WTC11 (cell line): Measurements from ENCODE around the gene FAM13C. TPM values are rescaled to one million over a fixed set of nuclear protein-coding genes. Genes with fewer than 3 reads are reported as not detected.

Experiments used
- ATAC-seq: fragments of 200-7000 bp; cut with Tn5 transposase; 2 replicates; pipeline ENCODE4 v1.10.0; 2021; ENCODE audit warnings: mild to moderate bottlenecking, moderate library complexity
- CTCF ChIA-PET: fragments of 300-600 bp; sonication (Branson Sonifier 250); formaldehyde crosslinking; loops from one replicate; lab custom pipeline; 2021; ENCODE audit warnings: antibody characterized with exemption; lab: Charles Lee
- POLR2A ChIA-PET: fragments of 350-600 bp; sonication (Branson Sonifier 250); formaldehyde crosslinking; loops from one replicate; lab custom pipeline; 2021; ENCODE audit warnings: antibody characterized with exemption; lab: Charles Lee
- DNase-seq: peaks from one replicate; pipeline ENCODE4 v3.0.0; 2021; ENCODE audit warnings: low spot score
- H3K27ac Mint-ChIP-seq: 2 replicates; pipeline ENCODE4 v1.8.0; 2021; ENCODE audit warnings: mixed read lengths
- H3K27me3 Mint-ChIP-seq: 2 replicates; pipeline ENCODE4 v1.8.0; 2021; ENCODE audit warnings: low read depth, mild to moderate bottlenecking, moderate library complexity, mixed read lengths
- H3K36me3 Mint-ChIP-seq: 2 replicates; pipeline ENCODE4 v1.8.0; 2021; ENCODE audit warnings: mixed read lengths
- H3K4me1 Mint-ChIP-seq: 2 replicates; pipeline ENCODE4 v1.8.0; 2022; ENCODE audit warnings: mixed read lengths
- H3K4me3 Mint-ChIP-seq: 2 replicates; pipeline ENCODE4 v1.8.0; 2021; ENCODE audit warnings: mild to moderate bottlenecking, moderate library complexity, mixed read lengths
- H3K9me3 Mint-ChIP-seq: 2 replicates; pipeline ENCODE4 v1.8.0; 2021; ENCODE audit warnings: mixed read lengths
- E2F1 ChIP-seq: sonication (generic); formaldehyde crosslinking; IDR thresholded peaks from 2 replicates; pipeline ENCODE4 v1.8.0; 2022; ENCODE audit warnings: mild to moderate bottlenecking, missing genetic modification reagents
- ELF4 ChIP-seq: sonication (generic); formaldehyde crosslinking; IDR thresholded peaks from 2 replicates; pipeline ENCODE4 v1.8.1; 2022; ENCODE audit warnings: low read depth, mild to moderate bottlenecking, moderate library complexity, missing genetic modification reagents
- FOXJ3 ChIP-seq: sonication (generic); formaldehyde crosslinking; IDR thresholded peaks from 2 replicates; pipeline ENCODE4 v1.9.0; 2021; ENCODE audit warnings: missing genetic modification reagents, mild to moderate bottlenecking, borderline replicate concordance
- GRHL2 ChIP-seq: fragments of 250-450 bp; sonication (Bioruptor Pico); IDR thresholded peaks from 2 replicates; pipeline ENCODE4 v1.8.0; 2022; ENCODE audit warnings: mild to moderate bottlenecking, moderate library complexity; ENCODE audit not compliant: insufficient replicate concordance, severe bottlenecking
- IRF2 ChIP-seq: sonication (generic); formaldehyde crosslinking; IDR thresholded peaks from 2 replicates; pipeline ENCODE4 v1.8.0; 2022; ENCODE audit warnings: low read depth, missing genetic modification reagents, borderline replicate concordance
- JAZF1 ChIP-seq: fragments of 250-450 bp; sonication (Bioruptor Pico); IDR thresholded peaks from 2 replicates; pipeline ENCODE4 v1.9.0; 2021; ENCODE audit warnings: moderate library complexity, mild to moderate bottlenecking, inconsistent platforms
- KAT7 ChIP-seq: sonication (generic); formaldehyde crosslinking; IDR thresholded peaks from 2 replicates; pipeline ENCODE4 v1.8.1; 2023; ENCODE audit warnings: missing genetic modification reagents, mild to moderate bottlenecking, borderline replicate concordance
- MYBL2 ChIP-seq: sonication (generic); formaldehyde crosslinking; IDR thresholded peaks from 2 replicates; pipeline ENCODE4 v1.8.1; 2023; ENCODE audit warnings: mild to moderate bottlenecking, moderate library complexity, missing genetic modification reagents
- PRRX2 ChIP-seq: fragments of 250-450 bp; sonication (Bioruptor Pico); IDR thresholded peaks from 2 replicates; pipeline ENCODE4 v1.8.0; 2021; ENCODE audit warnings: mild to moderate bottlenecking
- RORB ChIP-seq: fragments of 250-450 bp; sonication (Bioruptor Pico); IDR thresholded peaks from 2 replicates; pipeline ENCODE4 v1.9.0; 2021; ENCODE audit warnings: mild to moderate bottlenecking
- SMAD4 ChIP-seq: sonication (generic); formaldehyde crosslinking; IDR thresholded peaks from 2 replicates; pipeline ENCODE4 v1.8.0; 2022; ENCODE audit warnings: mild to moderate bottlenecking, missing genetic modification reagents
- SP1 ChIP-seq: sonication (generic); formaldehyde crosslinking; conservative IDR thresholded peaks from 2 replicates; pipeline ENCODE4 v1.8.1; 2022; ENCODE audit warnings: missing genetic modification reagents
- TEAD1 ChIP-seq: sonication (generic); formaldehyde crosslinking; IDR thresholded peaks from 2 replicates; pipeline ENCODE4 v1.8.0; 2022; ENCODE audit warnings: mild to moderate bottlenecking, missing genetic modification reagents
- USF1 ChIP-seq: sonication (generic); formaldehyde crosslinking; IDR thresholded peaks from 2 replicates; pipeline ENCODE4 v1.8.0; 2022; ENCODE audit warnings: mild to moderate bottlenecking, missing genetic modification reagents
- USF2 ChIP-seq: sonication (generic); formaldehyde crosslinking; IDR thresholded peaks from 2 replicates; pipeline ENCODE4 v1.8.1; 2023; ENCODE audit warnings: mild to moderate bottlenecking, missing genetic modification reagents, moderate library complexity
- ZNF138 ChIP-seq: sonication (generic); formaldehyde crosslinking; conservative IDR thresholded peaks from 2 replicates; pipeline ENCODE4 v1.8.1; 2022; ENCODE audit warnings: mild to moderate bottlenecking, moderate library complexity, missing genetic modification reagents
- ZNF219 ChIP-seq: sonication (generic); formaldehyde crosslinking; IDR thresholded peaks from 2 replicates; pipeline ENCODE4 v1.8.0; 2023; ENCODE audit warnings: missing genetic modification reagents, mild to moderate bottlenecking, borderline replicate concordance
- ZNF317 ChIP-seq: sonication (generic); formaldehyde crosslinking; IDR thresholded peaks from 2 replicates; pipeline ENCODE4 v1.8.1; 2023; ENCODE audit warnings: low read depth, mild to moderate bottlenecking, moderate library complexity, missing genetic modification reagents, borderline replicate concordance
- ZNF532 ChIP-seq: fragments of 250-450 bp; sonication (Bioruptor Pico); IDR thresholded peaks from 2 replicates; pipeline ENCODE4 v1.9.0; 2021; ENCODE audit warnings: mild to moderate bottlenecking, borderline replicate concordance
- total RNA-seq: library from RNA; stranded (reverse); gene quantifications from 3 replicates; pipeline ENCODE4 v1.2.3, GENCODE V29; 2021
- TF ChIP-seq, protein P1 (sequence below): fragments of 250-450 bp; sonication (Bioruptor Pico); IDR thresholded peaks from 2 replicates; pipeline ENCODE4 v2.1.2; 2022; ENCODE audit warnings: mild to moderate bottlenecking, moderate library complexity
- TF ChIP-seq, protein P2 (sequence below): sonication (generic); formaldehyde crosslinking; IDR thresholded peaks from 2 replicates; pipeline ENCODE4 v1.8.0; 2022; ENCODE audit warnings: mild to moderate bottlenecking, missing genetic modification reagents

Gene FAM13C
- total RNA-seq, 1 experiment from 2014 or later: 1.5 TPM

DNA sequence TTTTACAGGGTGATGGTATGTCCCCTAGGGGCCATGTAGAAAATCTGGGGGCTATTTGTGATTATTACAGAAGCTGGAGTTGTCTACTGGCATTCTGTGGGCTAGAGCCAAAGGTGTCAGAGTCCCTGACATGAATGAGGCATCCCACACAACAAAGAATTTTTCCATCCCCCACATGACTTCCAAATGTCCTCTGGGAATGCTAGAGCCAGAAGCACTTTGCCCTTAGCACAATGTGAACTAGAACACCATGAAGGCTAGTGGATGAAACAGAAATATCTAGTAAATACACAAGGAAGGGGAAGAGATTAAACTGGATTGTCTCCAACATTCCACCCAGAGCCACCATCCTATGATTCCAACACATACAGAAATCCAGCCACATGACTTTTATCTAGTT lies 46.9 kb downstream of the FAM13C start:
- no peak for DNase-seq
- no peak for TF ChIP-seq E2F1
- TF ChIP-seq, protein P1, sequence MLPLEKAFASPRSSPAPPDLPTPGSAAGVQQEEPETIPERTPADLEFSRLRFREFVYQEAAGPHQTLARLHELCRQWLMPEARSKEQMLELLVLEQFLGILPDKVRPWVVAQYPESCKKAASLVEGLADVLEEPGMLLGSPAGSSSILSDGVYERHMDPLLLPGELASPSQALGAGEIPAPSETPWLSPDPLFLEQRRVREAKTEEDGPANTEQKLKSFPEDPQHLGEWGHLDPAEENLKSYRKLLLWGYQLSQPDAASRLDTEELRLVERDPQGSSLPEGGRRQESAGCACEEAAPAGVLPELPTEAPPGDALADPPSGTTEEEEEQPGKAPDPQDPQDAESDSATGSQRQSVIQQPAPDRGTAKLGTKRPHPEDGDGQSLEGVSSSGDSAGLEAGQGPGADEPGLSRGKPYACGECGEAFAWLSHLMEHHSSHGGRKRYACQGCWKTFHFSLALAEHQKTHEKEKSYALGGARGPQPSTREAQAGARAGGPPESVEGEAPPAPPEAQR (CRISPR knock-in tag): no peak
- TF ChIP-seq ZNF138 (CRISPR knock-in tag): no peak
- no peak for TF ChIP-seq GRHL2 (CRISPR knock-in tag)
- no peak for TF ChIP-seq KAT7 (CRISPR knock-in tag)
- TF ChIP-seq, protein P2, sequence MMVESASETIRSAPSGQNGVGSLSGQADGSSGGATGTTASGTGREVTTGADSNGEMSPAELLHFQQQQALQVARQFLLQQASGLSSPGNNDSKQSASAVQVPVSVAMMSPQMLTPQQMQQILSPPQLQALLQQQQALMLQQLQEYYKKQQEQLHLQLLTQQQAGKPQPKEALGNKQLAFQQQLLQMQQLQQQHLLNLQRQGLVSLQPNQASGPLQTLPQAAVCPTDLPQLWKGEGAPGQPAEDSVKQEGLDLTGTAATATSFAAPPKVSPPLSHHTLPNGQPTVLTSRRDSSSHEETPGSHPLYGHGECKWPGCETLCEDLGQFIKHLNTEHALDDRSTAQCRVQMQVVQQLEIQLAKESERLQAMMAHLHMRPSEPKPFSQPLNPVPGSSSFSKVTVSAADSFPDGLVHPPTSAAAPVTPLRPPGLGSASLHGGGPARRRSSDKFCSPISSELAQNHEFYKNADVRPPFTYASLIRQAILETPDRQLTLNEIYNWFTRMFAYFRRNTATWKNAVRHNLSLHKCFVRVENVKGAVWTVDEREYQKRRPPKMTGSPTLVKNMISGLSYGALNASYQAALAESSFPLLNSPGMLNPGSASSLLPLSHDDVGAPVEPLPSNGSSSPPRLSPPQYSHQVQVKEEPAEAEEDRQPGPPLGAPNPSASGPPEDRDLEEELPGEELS (CRISPR knock-in tag): no peak
- TF ChIP-seq PRRX2 (CRISPR knock-in tag): no peak
- no peak for TF ChIP-seq ZNF317 (CRISPR knock-in tag)
- no peak for TF ChIP-seq ZNF219 (CRISPR knock-in tag)
- TF ChIP-seq JAZF1 (CRISPR knock-in tag): no peak
- no peak for TF ChIP-seq USF2
- Mint-ChIP-seq H3K36me3 (no peaks in the 10 kb centered on the region), H3K27me3 (no peaks in the 10 kb centered on the region), H3K4me1 (peaks cover 7% of the 10 kb centered on the region), H3K27ac (no peak overlapping the region), H3K9me3 (no peaks in the 10 kb centered on the region), H3K4me3 (no peak overlapping the region)
- ChIA-PET CTCF (no interaction called here), POLR2A (no interaction called here)
- no peak for ATAC-seq

GRCh38 chr10:59314268-59314667 lies 48.1 kb downstream of the FAM13C start:
- ChIA-PET CTCF (no interaction called here), POLR2A (no interaction called here)
- Mint-ChIP-seq H3K4me1 (0 out of 2 replicates have a peak, but pooled peaks cover 3% of the 10 kb centered on the region), H3K36me3 (no peaks in the 10 kb centered on the region), H3K27me3 (no peaks in the 10 kb centered on the region), H3K4me3 (no peak overlapping the region), H3K9me3 (no peaks in the 10 kb centered on the region), H3K27ac (no peak overlapping the region)
- ATAC-seq (no peak), DNase-seq (no peak)
- TF ChIP-seq IRF2 (CRISPR knock-in tag) (no peak), SP1 (CRISPR knock-in tag) (no peak), SMAD4 (CRISPR knock-in tag) (no peak), ZNF532 (no peak), KAT7 (CRISPR knock-in tag) (no peak), GRHL2 (CRISPR knock-in tag) (no peak), TEAD1 (CRISPR knock-in tag) (no peak), FOXJ3 (CRISPR knock-in tag) (no peak), USF1 (CRISPR knock-in tag) (no peak), ELF4 (no peak), MYBL2 (no peak), RORB (no peak)
- TF ChIP-seq, protein P1 (CRISPR knock-in tag): no peak
